ENCODE data around the gene C7orf33.

C7orf33 gene

DNA sequence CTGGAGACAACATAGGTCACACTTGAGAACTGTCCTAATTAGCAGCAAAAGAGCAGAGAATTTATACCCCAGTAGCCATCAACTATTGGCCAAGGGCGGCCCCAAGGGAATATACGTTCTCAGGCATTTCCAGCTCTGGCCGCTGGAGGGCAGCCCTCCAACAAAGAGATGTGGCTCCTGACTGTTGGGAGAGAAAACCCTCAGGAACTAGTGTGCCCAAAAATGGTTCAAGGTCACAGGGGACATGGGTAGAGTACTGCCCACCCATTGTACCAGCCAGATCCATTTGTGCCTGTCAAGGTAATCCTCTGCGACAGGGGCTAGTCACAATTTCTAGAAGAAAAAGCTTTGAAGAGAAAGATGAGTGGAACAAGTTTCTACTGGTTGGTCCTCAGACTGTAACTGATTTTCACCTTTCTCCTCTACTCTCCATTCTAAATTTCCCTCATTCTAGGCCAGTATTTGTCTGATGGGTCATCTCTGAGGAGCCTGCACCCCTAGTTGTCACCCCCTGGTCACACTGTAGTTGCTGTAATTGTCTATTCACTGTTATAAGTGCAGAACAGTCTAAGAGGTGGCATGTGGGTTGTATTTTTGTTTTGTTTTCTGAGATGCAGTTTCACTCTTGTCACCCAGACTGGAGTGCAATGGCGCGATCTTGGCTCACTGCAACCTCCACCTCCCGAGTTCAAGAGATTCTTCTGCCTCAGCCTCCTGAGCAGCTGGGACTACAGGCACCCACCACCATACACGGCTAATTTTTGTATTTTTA, 14.7 kb upstream of the C7orf33 start:
- peak; percentile 64 for DNase-seq

DNA sequence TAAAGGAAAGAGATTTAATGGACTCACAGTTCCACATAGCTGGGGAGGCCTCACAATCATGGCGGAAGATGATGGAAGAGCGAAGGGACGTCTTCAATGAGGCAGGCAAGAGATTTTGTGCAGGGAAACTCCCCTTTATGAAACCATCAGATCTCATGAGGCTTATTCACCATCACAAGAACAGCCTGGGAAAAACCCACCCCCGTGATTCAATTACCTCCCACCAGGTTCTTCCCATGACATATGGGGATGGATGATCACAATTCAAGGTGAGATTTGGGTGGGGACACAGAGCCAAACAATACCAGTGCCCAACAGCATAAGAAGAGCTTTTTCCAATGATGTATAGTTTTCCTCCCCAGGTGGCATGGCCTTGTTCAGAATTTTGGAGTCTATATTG, 11.2 kb upstream of the C7orf33 start:
- Histone ChIP-seq H3K36me3 (no peaks in the 10 kb centered on the region), H3K9me3 (no peaks in the 10 kb centered on the region), H3K4me3 (ENCODE audit: low read depth, low read length) (no peak overlapping the region), H3K4me1 (no peaks in the 10 kb centered on the region), H3K27me3 (no peaks in the 10 kb centered on the region)
- TF ChIP-seq, protein P1, sequence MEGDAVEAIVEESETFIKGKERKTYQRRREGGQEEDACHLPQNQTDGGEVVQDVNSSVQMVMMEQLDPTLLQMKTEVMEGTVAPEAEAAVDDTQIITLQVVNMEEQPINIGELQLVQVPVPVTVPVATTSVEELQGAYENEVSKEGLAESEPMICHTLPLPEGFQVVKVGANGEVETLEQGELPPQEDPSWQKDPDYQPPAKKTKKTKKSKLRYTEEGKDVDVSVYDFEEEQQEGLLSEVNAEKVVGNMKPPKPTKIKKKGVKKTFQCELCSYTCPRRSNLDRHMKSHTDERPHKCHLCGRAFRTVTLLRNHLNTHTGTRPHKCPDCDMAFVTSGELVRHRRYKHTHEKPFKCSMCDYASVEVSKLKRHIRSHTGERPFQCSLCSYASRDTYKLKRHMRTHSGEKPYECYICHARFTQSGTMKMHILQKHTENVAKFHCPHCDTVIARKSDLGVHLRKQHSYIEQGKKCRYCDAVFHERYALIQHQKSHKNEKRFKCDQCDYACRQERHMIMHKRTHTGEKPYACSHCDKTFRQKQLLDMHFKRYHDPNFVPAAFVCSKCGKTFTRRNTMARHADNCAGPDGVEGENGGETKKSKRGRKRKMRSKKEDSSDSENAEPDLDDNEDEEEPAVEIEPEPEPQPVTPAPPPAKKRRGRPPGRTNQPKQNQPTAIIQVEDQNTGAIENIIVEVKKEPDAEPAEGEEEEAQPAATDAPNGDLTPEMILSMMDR (IDR thresholded peaks at IDR 0.05; ENCODE audit: low read depth, low read length) = no peak
- no peak for DNase-seq

More for the DNA sequence above, 14.7 kb upstream of the C7orf33 start:
- H3K27me3 ChIP-seq = no peaks in the 10 kb centered on the region
- H3K4me3 ChIP-seq (ENCODE audit: low read depth, low read length) = no peak overlapping the region
- H3K9me3 ChIP-seq = no peaks in the 10 kb centered on the region
- no peaks in the 10 kb centered on the region for H3K4me1 ChIP-seq
- TF ChIP-seq, protein P1 (IDR thresholded peaks at IDR 0.05; ENCODE audit: low read depth, low read length) = peak; percentile 92
- no peaks in the 10 kb centered on the region for H3K36me3 ChIP-seq

DNA sequence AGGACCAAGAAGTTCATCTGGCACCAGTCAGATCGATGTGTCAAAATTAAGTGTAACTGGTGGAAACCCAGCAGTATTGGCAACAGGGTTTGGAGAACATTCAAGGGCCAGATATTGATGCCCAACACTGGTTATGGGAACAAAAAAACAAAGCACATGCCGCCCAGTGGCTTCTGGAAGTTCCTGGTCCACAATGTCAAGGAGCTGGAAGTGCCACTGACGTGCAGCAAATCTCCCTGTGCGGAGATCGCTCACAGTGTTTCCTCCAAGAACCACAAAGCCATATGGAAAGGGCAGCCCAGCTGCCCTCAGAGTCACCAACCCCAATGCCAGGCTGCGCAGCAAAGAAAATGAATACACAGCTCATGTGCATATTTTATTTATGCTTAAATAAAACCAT, 10.1 kb upstream of the C7orf33 start:
- TF ChIP-seq, protein P1 (IDR thresholded peaks at IDR 0.05; ENCODE audit: low read depth, low read length) = no peak

DNA sequence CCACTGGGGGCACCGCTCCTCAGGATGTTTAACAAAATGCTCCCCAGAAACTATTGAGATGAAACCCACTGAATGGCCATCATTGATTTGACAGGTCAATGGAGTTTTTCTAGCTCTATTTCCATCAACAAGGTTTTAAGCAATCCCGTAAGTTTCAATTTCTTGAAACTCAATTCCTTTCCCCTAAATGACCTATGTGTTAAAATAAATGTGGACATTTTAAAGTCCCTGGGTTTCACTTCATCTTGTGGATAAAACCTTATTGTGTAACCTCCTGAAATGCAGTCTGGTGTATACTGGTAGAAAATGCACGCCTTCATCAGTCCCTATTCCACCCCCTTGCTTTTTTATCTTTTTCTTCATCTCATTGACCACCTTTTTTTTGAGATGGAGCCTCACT, 8.9 kb upstream of the C7orf33 start:
- TF ChIP-seq, protein P1 (IDR thresholded peaks at IDR 0.05; ENCODE audit: low read depth, low read length) = no peak
- H3K36me3 ChIP-seq = no peaks in the 10 kb centered on the region
- no peak for DNase-seq
- no peaks in the 10 kb centered on the region for H3K4me1 ChIP-seq
- no peaks in the 10 kb centered on the region for H3K9me3 ChIP-seq
- no peaks in the 10 kb centered on the region for H3K27me3 ChIP-seq
- no peak overlapping the region for H3K4me3 ChIP-seq (ENCODE audit: low read depth, low read length)

More for the DNA sequence above, 10.1 kb upstream of the C7orf33 start:
- DNase-seq = no peak
- Histone ChIP-seq H3K27me3 (no peaks in the 10 kb centered on the region), H3K36me3 (no peaks in the 10 kb centered on the region), H3K4me1 (no peaks in the 10 kb centered on the region), H3K4me3 (ENCODE audit: low read depth, low read length) (no peak overlapping the region), H3K9me3 (no peaks in the 10 kb centered on the region)

DNA sequence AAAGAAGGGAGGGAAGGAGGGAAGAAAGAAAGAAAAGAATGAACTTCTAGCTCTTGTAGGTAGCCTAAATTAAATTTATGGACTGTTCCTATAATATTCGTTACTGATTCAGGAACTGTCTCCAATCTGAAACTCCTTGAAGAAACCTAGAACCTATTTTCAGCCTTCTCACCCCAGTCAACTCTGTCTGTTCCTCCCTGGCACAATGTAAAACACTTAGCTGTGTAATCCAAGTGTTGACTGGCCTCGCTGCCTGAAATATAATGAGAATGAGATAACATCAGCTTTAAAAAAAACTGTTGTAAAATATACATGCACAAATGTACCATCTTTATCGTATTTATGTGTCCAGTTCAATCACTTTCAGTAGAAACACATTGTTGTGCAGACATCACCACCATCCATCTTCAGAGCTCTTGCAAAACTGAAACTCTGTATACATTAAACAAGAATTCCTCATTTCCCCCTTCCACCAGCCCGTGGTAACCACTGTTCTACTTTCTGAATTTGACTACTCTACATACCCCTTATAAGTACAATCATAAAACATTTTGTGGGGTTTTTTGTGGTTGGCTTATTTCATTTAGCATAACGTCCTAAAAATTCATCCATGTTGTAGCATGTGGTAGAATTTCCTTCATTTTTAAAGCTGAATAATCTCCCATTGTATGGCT, 6.3 kb upstream of the C7orf33 start:
- Histone ChIP-seq H3K36me3 (no peaks in the 10 kb centered on the region), H3K4me1 (no peaks in the 10 kb centered on the region), H3K4me3 (ENCODE audit: low read depth, low read length) (no peak overlapping the region), H3K9me3 (no peaks in the 10 kb centered on the region), H3K27me3 (peaks cover 7% of the 10 kb centered on the region)
- no peak for DNase-seq
- TF ChIP-seq, protein P1 (IDR thresholded peaks at IDR 0.05; ENCODE audit: low read depth, low read length) = no peak

DNA sequence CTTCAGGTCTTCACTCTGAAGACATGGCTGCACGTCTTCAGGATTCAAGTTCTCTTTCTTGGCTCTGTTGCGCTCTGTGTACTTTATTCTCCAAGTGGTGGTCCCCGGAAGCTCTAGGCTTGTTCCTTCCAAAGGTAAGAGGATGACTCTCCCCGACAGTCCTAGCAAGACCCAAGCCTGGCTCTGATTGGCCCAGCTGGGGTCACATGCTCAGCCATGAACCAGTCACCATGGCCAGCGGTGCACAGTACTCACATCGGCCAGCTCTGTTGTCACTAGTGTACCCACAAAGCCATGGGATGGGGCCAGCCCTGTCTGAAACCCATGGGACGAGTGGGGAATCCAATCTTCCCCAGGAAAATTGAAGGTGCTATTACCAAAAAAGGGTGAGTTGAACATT, 5.2 kb upstream of the C7orf33 start:
- TF ChIP-seq, protein P1 (IDR thresholded peaks at IDR 0.05; ENCODE audit: low read depth, low read length) = no peak
- no peaks in the 10 kb centered on the region for H3K9me3 ChIP-seq
- H3K4me3 ChIP-seq (ENCODE audit: low read depth, low read length) = no peak overlapping the region
- H3K4me1 ChIP-seq = no peaks in the 10 kb centered on the region
- H3K27me3 ChIP-seq = peaks cover 7% of the 10 kb centered on the region
- DNase-seq = no peak
- H3K36me3 ChIP-seq = no peaks in the 10 kb centered on the region

All from BE2C (cell line).